Activated CD8-positive, alpha-beta memory T cell treated with anti-CD3 and anti-CD28 coated beads, Interleukin-2, amount 50 U/mL, for 48 hours (primary cell): ENCODE measurements around the gene GPSM3.
"Not testable (repeated sequence)": the region's sequence is repeated elsewhere in the genome, so short reads cannot be mapped to it uniquely, and the experiment has no call there.

Experiments
- DNase-seq: peaks from one replicate; pipeline ENCODE4 v3.0.0-alpha.2; 2020

The GPSM3 gene

DNA sequence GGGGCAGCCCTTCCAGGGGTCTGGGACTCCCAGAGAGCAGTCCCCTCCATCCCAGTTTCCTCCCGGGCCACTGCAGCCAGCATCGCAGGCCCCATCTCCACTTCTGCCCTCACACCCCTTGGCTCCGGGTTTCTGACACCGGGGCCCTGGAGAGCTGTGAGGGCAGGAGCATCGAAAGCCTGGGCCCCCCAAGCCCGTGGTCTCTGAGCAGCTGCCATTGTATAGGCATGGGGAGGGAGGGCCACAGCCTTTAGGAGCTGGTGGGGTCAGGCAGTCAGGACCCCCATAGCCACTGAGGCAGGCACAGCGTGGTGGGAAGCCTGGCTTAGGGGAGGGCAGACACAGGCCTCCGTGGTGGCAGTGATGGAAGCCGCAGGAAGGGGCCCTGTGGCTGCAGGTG, 9.7 kb upstream of the GPSM3 start:
- DNase-seq, result no peak

DNA sequence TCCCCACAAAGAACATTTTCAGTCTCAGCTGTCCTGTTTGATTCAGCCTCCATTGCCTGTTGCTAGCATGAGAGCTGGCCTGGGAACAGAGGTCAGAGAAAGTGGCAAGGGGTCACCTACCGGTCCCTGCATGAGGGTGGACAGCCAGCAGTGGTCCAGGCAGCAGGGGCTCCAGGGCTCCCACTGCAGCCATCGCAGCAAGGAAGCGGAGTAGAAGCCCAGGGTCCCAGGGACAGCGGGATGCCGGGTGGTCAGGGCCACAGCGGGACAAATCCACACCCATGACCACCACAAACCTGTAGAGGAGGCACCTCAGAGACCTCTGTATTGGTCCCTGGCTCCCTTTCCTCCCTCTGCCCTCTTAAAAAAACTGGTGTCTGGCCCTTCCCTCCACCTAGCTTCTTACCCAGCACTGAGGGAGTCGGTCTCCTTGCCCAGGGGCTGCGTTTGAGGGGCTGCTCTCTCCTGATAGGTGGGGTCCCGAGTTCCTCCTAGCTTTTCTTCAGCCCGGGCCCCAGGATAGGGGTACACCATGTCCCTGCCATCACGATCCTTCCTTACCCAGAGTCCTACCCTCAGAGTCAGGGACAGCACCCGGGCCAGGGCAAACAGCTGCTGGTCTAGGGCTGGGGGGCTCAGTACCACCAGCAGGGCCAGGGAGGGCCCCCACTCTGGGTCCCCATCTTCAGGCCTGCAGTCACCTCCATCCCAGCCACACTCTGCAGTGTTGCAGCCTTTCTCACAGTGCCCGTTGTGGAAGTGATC, 8.4 kb upstream of the GPSM3 start:
- no peak for DNase-seq

DNA sequence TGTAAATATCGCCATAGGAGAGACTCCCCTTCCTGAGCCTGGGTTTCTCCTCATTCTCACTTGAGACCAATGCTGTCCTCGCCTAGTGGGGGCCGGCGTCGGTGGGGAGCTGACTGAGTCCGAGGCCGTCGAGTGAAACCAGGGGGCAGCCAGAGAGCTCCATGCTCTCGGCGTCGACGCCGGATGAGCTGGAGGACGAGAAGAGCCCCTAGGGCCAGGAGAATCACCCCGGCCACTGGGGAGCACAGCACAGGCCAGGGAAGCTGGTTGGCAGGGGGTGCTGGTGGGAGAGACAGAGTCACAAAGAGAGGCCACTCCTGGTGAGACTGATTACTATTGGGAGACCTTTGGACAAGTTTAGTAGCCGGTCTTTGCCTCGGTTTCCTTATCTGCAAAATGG, 6.4 kb upstream of the GPSM3 start:
- no peak for DNase-seq

DNA sequence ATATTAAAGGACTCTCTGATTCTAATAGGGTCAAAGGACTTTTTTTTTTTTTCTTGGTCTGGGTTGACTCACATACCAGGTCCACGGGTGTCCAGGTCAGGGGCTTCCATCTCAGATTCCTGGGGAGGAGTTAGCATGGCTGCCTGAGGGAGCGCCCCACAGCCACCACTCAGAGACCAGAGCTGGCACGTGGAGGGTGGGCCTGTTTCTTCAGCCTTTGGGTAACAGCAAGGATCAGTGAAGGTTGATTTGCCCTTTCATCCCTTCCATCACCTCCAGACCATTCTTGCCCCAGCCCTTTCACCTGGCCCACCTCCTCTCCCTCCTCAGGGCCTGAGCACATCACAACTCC, 5.9 kb upstream of the GPSM3 start:
- DNase-seq, result no peak

DNA sequence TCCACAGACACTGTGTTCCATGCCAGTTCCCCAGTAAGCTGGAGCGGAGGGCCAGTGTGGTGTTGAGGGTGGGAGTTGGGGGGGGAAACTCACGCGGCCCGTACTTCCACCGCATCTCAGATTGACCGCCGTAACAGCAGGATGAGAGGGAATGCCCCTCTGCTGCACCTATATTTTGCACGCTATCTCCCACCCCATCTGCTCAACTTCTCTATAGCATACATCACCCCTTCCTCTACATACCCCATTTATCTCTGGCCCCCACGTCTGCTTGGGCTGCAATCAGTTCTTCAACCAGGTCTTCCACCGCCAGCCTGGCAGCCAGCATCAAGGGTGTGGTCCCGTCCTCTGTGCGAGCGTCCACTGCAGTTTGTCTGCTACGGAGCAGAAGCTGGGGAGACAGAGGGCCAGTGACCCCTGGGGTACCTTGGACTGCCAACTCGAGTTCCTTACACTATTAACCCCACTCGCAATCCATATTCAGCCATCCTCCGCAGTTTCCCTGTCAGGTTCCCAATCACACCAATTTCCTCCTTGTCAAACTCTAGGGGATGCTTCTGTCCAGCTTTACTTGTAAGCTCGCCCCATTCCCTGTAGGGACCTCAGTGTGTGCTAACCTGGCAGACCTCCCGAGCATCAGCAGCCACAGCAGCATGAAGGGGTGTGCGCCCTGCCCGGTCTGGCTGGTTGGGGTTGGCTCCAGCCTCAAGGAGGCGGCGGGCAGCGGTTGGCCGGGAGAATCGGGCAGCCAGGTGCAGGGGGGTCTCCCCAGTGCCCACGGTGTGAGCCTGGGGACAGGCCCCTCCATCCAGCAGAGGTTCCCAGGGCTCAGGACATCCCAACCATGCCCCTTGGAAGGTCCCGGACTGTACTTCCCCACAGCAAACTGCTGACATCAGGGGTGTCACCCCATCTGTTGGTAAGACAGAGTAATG, 4.5 kb upstream of the GPSM3 start:
- no peak for DNase-seq

DNA sequence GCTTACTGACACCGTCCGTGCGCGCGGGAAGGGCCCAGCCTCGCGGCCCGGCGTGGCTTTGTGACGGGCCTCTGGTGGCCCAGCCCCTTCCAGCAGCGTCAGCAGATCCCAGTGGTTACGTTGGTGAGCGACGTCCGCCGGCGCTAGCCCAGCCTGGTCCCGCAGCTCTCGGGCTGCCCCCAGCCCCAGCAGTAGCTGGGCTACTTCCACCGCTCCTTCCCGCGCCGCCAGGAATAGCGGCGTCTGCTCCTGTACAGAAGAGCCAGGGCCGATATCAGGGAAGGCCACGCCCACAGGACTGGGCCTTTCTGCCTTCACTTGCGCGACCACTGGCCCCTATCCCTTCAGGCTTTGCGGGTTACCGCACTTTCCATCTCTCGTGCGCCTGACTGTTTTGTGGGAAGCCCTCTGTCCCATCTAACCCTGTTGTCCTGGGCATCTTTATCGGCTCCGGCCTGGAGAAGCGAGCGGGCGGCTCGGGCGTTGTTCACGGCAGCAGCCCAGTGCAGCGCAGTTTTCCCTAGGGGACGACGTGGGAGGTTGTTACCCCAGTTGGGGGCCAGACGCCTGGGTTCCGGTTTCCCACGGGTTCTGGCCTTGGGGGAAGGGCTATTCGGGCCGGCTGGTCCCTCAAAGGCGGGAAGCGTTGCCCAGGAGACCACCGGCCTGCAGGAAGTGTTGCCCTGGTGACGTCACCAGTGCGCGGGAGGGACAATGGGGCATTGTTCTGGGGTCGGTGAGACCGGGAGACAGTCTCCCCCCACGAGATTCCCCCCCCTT, 3.6 kb upstream of the GPSM3 start:
- DNase-seq, result peak; percentile 89

DNA sequence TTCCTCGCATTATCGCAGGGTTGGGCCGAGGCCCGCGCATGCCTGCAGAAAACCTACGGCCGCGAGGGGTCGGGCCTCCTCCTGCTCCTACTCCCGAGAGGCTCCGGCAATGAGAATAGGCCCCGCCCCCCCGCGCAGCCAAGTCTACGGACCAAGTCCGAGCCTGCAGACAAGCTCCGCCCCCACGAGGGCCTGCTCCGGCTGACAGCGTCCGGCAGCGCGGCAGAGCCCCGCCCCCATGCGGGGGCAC, 3.1 kb upstream of the GPSM3 start:
- peak; percentile 100 for DNase-seq

DNA sequence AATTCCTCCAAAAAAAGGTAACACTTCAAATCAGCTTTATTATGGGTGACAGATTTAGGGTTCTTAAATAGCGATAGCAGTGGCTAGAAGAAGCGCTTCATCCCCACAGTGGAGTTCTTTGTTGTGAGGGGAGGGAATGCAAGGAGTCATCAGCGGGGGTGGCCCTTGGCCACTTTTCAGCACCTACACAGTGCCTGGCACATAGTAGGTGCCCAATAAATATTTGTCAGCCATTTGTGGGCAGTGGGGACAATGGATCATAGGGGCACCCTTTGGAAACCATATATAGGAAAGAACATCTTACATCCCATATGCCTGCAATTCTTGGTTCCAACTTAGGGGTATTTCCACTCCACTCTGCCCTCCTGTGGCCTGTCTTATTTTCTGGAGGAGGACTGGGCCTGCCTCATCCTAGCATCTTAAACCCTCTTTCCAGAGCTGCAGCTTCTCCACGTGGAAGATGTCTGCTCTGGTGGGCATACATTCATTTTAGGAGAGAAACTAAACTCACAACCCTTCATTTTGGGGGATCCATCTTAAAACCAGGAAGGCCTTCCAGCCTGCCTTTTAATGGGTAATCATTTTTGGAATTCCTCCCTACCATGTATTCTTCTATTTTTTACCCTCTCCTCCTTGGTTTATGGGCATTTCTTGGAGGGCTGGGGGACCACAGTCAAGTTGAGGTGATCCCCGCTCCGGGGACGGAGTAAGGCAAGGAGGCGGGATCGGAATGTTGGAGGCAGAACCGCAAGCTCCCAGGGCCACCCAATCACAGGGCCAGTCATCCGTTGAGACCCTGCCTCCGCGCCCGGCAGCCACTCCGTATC, 2.6 kb upstream of the GPSM3 start:
- no peak for DNase-seq

DNA sequence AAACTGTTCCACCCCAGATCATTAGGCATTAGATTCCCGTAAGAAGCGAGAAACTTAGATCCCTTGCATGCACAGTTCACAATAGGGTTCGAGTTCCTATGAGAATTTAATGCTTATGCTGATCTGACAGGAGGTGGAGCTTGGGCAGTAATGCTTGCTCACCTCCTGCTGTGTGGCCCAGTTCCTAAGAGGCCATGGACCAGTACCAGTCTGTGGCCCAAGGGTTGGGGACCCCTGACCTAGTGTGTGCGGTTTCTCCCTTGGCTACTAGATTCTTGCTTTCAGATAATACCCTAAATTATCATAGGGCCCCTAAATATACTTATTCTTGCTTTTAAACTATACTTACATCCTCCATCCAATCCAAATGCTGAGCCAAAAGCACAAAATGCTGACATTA, 1.9 kb upstream of the GPSM3 start:
- no peak for DNase-seq

DNA sequence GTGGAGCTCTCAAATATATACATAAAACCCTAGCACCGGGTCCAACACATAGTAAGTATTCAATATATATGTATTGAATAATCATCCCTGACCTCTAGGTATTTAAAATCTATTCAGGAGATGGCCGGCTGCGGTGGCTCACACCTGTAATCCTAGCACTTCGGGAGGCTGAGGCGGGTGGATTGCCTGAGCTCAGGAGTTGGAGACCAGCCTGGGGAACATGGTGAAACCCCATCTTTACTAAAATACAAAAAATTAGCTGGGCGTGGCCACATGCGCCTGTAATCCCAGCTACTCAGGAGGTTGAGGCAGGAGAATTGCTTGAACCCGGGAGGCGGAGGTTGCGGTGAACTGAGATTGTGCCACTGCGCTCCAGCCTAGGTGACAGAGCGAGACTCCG, 653 bp upstream of the GPSM3 start:
- DNase-seq, result not testable (repeated sequence)

DNA sequence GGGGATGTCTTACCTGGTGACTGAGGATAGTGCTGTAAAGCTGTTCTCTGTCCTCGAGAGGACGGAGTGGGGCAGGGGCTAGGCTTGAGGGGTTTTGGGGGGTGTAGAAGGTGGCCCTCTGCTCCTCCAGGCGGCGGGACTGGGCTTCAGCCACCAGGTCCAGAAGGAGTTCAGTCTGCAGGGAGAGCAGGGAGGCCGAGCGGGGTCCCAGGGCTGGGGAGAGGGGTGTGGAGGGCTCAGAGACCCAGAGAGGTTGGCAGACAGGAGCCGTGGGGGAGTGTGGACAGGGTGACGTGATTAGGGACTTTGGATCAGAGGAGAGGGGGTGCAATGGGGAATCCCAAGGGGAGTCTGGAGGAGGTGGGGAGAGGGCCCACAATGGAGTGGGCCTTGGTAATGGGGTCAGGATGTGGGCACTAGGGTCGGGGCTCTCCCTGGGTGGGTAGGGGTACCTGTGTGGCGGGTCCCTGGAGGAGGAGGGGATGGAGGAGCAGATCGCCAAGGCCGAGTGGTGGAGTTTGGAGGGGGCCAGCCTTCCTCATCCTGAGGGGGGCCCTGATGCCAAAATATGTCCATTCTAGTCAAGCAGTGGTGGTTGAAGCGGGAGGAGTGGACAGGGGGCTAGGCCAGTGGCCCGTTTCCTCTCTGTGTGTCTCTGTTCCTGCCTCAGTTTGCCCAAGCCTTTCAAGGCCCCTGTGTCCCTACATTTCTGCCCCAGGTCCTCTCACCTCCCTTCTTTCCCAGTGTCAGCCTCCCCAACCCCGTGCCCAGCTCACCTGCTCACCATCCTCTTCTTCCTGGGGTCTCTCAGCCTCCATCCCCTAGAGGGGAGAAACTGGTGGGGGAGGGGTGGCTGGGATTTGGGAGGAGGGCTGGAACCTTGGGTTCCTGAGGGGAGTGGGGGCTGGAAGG, 491 bp downstream of the GPSM3 start:
- DNase-seq, result no peak

DNA sequence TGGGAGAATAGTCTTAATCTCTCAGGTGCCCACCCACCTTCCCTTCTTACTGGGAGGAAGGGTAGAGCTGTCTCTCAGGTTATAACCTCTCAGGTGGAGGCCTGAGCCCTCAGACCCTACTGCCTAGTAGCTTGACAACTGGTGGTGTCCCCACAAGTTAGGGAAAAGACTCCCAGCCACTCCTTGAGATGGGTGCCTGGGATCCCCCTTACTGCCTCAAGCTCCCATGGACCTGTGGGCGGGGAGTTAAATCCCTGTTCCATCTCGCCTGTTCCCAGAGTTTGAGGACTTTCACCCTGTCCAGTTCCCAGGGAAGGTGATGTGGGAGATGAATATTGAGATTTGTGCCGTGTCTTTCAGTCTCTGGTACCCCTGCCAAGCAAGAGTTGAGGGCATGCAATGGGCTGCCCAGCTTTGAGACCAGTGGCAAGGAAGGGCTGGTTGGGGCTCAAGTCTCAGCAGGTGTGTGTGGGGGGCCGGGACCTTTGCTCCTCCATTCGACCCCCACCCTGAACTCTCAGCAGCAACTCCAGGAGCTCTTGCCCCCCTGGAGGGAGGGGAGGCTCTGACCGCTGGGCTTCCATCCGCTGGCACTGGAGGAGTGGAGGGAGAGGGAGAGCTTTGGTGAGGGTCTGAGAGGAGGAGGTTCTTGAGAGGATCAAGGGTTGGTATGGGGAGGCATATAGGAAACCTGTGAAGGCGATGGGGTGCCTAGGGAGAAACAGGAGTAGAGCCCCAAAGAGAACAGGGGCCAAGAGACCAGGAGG, 1.3 kb downstream of the GPSM3 start:
- DNase-seq, result no peak

DNA sequence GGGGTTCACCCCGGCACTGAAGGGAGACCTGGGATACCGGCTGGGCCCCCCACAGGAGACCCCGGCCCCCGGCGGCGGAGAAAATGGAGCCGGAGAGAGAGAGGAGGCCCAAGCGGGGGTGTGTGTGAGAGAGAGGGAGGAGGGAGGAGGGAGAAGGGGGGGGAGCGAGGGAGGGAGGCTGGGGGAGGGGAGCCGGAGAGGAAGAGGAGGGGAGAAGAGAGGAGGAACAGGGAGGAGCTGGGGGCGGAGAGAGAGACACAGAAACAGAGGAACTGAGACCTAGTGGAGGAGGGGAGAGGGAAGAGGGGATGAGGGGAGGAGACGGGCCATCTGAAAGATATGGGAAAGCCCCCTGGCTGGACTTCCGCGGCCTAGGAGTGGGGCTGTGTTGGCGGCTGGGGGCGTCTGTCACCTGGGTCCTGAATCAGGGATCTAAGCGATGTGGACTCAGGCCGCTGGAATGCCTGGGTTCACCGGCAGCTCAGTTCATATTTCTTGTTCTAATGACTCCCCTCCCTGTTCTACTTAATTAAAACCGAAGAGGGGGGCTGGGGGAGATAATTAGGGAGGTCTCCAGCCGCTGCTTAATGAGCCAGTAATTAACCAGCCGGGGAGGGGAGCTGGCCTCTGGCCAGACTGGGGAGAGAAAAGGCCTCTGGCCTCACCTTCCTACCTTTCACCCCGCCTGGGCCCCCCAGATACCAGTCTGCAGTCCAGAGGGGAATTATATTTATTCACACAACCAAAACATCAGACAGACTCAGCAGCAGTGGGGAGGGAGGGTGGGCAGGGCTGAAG, 2.2 kb downstream of the GPSM3 start, which contains the start of gene PBX2:
PBX2 (minus strand) TSS at position 149 of the 798 bp plus-strand sequence. CDS start 287 bp downstream, outside the sequence.
- DNase-seq, result peak; percentile 74

DNA sequence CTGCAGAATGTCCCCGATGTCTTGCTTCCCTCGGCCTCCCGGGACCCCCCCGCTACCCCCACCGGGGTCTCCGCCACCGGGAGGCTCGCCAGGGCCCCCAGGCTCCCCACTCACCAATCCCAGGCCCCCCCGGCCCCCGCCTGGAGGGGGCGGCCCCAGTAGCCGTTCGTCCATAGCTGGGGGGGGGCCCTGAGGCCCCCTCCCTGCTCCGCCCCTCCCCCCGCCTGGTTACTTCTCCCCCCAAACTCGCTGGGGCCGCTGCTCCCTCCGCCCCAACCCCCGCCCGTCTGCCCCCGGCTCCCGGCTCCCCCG, 2.7 kb downstream of the GPSM3 start:
- no peak for DNase-seq

DNA sequence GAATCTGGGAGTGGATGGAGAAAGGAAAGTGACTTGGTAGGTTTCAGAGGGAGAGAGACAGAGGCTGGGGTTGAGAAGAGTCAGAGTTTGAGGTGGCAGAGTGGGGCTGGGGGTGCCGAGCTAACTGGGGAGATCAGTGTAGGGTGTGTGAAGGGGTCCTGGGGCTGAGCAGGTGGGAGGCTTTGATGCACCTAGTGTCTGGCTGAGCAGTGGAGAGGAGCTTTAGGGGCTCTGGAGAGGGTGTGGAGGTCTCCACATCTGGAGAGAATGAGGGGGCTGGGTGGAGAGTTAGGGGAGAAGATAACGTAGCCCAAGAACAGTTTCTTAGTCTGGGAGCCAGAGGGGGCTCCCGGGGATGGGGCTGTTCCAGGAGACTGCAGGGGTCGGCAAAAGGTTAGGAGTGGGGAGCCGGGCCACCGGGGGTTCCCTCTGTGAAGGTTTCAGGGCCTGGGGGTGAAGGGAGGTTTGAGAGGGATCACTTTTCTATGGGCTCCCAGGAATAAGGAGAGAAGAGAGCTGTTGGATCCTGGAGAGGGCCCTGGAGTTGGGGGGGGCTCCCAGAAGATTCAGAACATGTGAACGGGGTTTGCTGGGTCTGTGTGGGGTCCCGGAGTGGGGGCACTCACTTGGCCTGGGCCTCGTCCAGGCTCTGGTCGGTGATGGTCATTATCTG, 3.2 kb downstream of the GPSM3 start:
- no peak for DNase-seq

DNA sequence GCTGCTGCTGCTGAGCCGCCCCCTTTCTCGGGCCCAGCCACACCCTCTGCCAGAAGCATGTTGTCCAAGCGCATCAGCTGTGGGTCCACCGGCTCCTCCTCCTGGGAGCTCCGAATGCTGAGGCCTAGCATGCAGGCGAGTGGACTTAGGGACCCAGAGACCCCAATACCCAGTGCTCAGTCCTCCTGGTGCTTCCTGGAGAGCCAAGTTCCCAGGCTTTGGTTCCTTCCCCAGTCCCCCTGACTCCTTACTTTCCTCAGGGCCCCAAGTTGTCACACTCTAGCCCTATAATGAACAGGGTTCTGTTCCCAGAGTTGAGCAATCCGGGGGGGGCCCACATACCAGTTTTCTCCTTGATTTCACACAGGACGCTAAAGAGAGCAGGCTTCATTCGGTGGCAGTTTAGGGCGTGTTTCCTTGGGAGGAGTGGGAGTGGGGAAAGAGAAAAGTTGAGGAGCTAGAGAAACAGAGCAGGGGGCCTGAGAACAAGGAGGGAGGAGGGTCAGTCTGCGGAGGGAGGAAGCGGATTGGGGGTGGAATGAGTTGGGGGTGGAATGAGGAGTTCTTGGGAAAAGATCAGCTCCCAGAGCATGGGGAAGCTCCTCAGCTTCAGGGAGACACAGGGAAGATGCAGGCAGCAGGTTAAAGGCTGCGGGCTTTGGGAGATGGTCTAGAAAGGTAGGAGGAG, 3.9 kb downstream of the GPSM3 start:
- DNase-seq, result no peak

DNA sequence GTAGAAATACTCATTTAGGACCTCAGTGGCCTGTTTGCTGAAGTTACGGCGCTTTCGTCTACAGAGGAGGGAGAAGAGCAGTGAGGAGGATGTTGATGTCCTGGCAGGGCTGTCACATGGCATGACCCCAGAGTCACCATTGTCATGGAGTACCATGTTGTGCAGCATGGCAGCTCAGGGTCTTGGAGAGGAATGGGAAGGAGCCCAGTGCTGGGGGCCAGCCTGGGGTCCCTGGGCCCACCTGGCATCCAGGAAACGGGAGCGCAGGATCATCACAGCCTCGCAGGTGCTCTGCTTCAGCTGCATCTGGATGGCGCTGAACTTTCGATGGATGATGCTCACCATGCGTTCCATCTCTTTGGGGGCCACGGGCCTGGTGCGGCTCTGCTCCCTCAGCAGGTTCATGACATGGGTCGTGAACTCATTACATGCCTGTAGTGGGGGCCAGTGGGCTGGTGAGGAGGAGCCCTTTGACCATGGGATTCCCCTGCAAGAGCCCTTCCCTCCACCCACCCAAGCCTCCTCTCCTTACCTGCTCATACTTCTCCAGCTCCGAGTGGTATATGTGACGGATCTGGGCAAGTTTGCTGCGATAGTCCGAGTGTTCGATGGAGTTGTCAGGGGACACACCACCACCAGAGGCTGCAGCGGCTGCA, 4.6 kb downstream of the GPSM3 start:
- DNase-seq, result not testable (repeated sequence)

DNA sequence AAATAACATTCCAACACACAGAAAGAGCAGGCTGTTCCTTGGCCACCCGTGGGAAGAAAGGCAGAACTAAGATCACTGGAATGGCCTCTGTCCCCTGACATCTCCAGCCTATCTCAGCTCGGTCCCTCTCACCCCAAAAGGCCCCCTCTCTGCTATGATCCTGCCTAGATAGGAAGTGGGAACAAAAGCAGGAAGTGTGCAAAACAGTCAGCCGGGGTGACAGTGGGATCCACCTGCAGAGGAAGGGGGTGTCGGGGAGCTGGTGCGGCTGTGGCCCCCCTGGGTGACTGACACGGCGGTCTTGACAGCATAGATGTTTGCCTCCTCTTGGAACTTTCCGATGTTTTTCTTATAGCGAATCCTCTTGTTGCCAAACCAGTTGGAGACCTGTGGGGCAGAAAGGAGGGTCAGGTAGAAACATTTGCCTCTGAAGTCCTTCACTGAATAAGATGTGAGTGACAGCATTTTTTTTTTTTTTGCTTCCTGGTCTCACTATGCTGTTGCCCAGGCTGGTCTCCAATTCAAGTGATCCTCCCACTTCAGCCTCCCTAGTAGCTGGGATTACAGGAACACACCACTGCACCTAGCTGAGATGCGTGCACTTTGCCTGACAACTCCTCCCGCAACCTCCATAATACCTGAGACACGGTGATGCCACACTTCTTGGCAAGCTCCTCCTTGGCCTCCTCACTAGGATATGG, 5.3 kb downstream of the GPSM3 start:
- no peak for DNase-seq
